ENCODE measurements around the gene DLG5.

- TF ChIP-seq EP300 (IDR thresholded peaks at IDR 0.05; ENCODE audit: borderline replicate concordance): no peak
- TF ChIP-seq YY1 (IDR thresholded peaks at IDR 0.05; ENCODE audit: low read depth): no peak
- TF ChIP-seq USF1 (IDR thresholded peaks at IDR 0.05): no peak
- no peak for TF ChIP-seq CEBPB (IDR thresholded peaks at IDR 0.05)
- TF ChIP-seq CREB1 (IDR thresholded peaks at IDR 0.05; ENCODE audit: low read depth): no peak
- no peak for TF ChIP-seq REST (IDR thresholded peaks at IDR 0.05; ENCODE audit: low read depth)
- TF ChIP-seq TEAD4 (IDR thresholded peaks at IDR 0.05): no peak
- no peak for TF ChIP-seq TAF1 (IDR thresholded peaks at IDR 0.05; ENCODE audit: low read depth)
Observed at GRCh38 chr10:77962350-77963146, 36.0 kb upstream of the DLG5 start.
